Transverse colon (tissue), 3 donors: ENCODE measurements around the gene GCDH.

ENCODE experiments used
- EP300 ChIP-seq: sonication (generic); formaldehyde crosslinking; IDR thresholded peaks from one replicate; pipeline ENCODE4 v1.6.1; 2017; ENCODE audit warnings: antibody characterized with exemption, low read depth
- POLR2A ChIP-seq: fragments of 450-650 bp; IDR thresholded peaks from one replicate; pipeline ENCODE4 v1.6.1; 2016; ENCODE audit warnings: antibody characterized with exemption, mild to moderate bottlenecking, moderate library complexity
- TF ChIP-seq, protein P1 (sequence below), 5 experiments: fragments of 200-600 bp in 3 of 5; fragments of 450-650 bp in 2 of 5; sonication (generic) in 3 of 5; IDR thresholded peaks; 1 replicate in 2 of 5; 2 replicates in 3 of 5; pipeline ENCODE4 v1.5.1; 2016 to 2017; ENCODE audit warnings: antibody characterized with exemption in 5 of 5, inconsistent platforms in 3 of 5, mild to moderate bottlenecking in 2 of 5, moderate library complexity in 1 of 5

DNA sequence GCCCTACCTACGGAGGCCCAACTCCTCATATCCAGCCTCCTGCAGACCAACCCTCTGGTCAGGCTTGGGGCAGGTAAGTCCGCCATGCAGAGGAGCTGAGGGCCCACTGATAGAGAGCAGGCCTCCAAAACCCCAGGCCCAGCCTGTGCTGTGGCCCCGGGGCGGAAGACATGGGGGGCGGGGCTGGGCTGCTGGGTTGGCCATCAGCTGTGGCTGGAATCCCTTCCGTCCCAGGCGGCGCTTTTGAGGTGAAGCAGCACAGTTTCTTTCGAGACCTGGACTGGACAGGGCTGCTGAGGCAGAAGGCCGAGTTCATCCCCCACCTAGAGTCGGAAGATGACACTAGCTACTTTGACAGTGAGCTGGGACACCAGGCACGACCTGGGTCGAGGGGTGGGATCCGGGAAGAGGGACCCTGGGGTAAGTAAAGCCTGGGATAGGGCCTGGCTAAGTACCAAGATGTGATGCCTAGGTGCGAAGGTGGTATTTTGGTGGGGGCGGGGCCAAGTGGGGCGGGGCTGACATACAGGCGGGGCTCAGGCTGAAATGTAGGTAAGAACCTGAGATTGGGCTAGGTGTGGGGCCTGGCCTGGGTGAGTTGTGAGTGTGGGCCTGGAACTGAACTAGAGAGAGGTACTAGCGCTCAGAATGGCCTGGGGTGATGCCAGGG lies 25.1 kb upstream of the GCDH start:
- no peak for TF ChIP-seq POLR2A
- TF ChIP-seq, protein P1, sequence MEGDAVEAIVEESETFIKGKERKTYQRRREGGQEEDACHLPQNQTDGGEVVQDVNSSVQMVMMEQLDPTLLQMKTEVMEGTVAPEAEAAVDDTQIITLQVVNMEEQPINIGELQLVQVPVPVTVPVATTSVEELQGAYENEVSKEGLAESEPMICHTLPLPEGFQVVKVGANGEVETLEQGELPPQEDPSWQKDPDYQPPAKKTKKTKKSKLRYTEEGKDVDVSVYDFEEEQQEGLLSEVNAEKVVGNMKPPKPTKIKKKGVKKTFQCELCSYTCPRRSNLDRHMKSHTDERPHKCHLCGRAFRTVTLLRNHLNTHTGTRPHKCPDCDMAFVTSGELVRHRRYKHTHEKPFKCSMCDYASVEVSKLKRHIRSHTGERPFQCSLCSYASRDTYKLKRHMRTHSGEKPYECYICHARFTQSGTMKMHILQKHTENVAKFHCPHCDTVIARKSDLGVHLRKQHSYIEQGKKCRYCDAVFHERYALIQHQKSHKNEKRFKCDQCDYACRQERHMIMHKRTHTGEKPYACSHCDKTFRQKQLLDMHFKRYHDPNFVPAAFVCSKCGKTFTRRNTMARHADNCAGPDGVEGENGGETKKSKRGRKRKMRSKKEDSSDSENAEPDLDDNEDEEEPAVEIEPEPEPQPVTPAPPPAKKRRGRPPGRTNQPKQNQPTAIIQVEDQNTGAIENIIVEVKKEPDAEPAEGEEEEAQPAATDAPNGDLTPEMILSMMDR (IDR thresholded peaks at IDR 0.05) = no peak
- TF ChIP-seq EP300 = no peak
